Measurements from ENCODE around the gene ADCY10.

The ADCY10 gene

DNA sequence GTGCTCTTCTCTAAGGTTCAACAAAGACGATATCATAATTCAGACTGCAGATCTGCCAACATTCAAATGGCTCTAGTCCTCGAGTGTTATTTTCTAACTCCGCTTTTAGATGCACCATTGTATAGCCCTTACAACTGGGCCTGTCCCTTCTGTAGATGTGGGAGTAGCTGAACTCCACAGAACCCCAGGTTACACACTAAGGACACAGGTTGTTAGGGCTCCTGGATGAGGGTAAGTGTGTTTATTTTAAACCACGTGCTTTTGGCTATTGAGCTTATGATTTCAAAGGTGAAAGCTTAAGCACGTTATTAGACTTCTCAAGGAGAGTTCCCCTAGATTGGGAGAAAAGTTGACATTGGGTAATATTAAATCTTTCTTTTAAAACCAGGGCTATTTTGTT lies 127.4 kb downstream of the ADCY10 start:
- in situ Hi-C loops (cut with MboI; ENCODE audit: low sequenced_read_pairs), result no loop called here

DNA sequence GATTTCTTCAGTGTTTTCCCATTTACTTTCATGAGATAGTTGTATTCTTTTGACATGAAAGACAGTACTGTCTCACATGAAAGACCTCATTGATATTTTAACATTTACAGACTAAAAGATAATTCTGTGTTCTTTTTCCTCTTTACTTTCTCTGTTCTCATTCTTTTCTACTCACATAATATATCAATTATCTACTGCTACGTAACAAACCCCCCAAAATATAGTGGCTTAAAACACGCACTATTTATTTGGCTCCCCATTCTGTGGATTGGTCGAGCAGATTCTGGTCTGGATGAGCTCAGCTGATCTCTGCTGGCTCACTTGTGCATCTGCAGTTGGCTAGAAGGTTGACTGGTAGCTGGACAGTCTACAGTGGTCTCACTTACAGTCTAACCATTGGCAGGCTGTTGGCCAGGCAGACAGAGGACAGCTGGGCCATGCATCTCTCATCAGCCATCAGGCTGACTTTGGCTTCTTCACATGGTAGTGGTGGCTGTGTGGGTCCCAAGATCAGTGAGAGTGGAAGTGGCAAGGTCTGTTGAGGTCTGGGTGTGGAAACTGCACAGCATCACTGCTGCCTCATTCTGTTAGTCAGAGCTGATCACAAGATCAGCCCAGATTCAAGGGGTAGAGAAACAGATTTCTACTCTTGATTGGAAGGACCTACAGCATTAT lies 128.9 kb downstream of the ADCY10 start:
- in situ Hi-C loops (cut with MboI; ENCODE audit: low sequenced_read_pairs), result no loop called here

DNA sequence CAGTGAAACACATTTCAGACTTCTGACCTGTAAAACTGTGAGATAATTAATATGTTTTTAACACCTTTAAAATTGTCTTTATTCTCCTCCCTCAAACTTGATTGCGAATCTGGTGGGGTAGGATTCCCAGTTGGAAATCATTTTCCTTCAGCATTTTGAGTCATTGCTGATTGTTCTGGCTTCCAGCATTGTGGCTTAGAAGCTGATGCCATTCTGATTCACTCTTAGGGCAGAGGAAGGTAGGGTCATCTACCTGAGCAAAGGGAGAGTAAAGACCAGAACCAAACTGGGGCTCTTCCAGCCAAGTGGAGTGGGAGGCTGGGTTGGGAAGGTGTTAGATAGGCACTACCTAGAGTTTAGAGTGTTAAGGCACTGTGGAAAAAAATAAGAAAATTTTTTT lies 131.0 kb downstream of the ADCY10 start:
- in situ Hi-C loops (cut with MboI; ENCODE audit: low sequenced_read_pairs), result no loop called here

DNA sequence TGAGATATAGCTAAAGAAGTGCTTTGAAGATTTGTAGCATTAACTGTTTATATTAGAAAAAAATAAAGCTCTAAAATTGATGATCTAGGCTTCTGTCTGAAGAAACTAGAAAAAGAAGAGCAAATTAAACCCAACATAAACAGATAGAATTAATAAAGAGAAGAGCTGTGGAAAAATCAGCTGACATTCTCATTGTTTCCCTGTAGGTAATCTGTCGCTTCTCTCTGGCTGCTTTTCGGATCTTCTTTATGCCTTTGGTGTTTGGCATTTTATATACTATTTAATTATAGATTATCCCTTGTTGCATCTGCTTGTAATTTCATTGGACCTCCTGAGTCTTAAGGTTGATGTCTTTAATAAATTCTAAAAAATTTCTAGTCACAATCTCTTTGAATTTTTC lies 132.4 kb downstream of the ADCY10 start:
- in situ Hi-C loops (cut with MboI; ENCODE audit: low sequenced_read_pairs), result no loop called here

DNA sequence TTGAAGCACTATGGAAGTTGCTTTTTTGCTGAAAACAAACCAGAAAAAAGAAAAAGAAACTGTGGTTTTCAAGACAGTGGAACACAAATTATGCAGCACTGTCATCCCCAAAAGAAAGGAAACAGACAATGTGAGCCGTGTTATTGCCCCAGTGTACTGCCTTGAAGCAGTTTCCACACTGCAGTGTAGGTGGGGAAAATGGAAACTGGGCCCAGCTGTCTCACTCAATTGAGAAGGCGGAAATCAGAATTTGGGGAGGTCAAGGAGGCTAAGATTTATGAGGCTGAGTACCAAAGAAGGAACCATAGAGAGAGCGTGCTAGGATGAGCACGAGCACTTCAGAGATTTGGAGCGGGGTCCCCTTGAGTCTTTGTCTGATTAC lies 136.7 kb downstream of the ADCY10 start:
- in situ Hi-C loops (cut with MboI; ENCODE audit: low sequenced_read_pairs), result no loop called here

DNA sequence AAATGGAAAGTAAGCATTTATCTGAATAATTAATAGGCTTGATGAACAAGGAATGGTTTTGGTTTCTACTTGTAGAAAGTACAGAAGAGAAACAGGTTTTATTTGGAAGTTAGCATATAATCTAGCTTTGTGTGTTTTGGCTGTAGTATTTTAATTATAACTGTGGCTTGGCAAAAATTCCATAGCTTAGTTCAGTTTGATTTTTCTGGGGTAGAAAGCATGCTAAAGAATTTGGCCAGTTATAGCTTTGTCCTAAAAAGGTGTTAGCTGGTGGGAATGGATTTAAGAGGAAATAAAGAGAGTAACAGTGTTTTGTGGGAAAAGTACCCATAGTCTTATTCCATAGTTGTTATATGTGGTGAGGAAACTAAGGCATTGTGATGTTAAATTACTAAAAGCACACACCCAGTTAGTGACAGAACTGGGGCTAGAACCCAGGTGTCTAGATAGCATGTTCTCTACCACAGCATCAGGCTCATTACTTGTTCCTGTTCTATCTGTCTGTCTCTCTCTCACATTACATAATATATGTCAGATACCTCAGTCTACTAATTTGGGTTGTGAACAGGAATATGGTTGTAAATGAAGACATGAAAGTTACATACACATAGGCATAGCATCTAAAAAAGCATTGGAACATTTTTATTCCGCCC lies 137.2 kb downstream of the ADCY10 start:
- in situ Hi-C loops (cut with MboI; ENCODE audit: low sequenced_read_pairs), result no loop called here

DNA sequence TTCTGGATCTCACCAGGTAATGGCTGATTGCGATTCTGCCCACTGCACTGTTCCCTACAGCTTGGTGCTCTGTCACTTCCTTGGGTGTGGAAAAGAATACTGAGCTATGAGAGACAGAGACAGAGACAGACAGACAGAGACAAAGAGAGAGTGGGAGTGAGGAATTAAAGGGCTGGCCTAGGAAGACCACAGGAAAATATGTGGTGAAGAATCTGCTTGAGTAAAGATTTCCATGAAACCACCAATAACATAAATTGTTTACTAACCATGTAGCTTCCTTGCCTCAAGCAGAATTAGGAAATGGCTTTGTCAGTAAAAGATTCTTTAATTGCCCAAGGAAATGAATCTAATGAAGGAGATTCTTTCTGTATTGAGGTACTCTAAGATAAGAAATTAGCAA lies 137.8 kb downstream of the ADCY10 start:
- in situ Hi-C loops (cut with MboI; ENCODE audit: low sequenced_read_pairs), result no loop called here

DNA sequence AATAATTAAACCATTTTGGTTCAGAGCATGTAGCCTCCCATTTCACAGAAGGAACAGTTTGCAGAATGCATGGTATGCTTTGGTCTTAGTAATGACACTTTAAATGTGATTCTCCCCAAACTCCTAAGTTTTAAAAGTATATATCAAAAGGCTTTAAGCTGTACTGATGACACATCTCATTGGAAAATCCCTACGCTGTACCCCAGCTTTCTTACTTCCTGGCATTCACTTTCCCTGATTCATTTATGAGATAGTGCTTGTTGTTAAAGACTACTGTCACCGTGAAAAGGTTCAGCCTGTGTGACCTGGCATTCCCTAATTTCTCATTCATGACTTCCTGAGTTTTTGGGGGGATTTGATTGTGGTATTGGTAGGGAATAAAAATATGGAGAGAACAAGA lies 138.8 kb downstream of the ADCY10 start:
- in situ Hi-C loops (cut with MboI; ENCODE audit: low sequenced_read_pairs), result no loop called here

DNA sequence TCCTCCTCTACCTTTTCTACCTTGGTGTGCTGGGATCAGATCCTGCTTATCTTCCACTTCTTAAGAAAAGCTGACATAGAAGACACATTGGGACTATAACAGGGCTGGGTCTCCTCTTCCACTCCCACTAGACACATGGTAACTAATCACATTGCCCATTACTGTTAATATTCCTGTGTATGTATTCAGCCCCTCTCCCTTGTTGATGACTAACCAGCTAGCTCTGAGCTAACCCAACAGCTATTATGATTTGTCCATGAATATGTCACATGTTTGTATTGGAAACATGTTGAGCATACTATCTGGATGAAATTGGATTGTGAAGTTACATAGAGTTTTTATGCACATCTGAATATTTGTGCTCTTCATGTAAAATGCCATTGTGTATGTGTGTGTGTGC lies 139.2 kb downstream of the ADCY10 start:
- in situ Hi-C loops (cut with MboI; ENCODE audit: low sequenced_read_pairs), result no loop called here

DNA sequence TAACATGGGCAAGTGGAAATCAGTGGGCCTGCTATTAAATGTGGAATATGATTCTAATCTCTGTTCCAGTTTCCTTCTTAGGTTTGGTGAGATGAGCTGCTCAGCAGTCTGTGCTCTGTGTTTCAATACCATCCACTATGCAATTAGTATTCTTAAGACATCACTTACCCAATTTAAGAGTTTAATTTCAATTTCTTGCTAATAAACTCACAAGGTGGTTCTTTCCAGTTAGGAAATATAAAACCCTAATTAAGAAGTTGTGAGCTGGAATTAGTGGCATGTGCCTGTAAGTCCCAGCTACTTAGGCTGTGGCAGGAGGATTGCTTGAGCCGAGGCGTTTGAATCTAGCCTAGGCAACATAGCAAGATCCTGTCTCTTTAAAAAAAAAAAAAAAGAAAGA lies 140.4 kb downstream of the ADCY10 start:
- in situ Hi-C loops (cut with MboI; ENCODE audit: low sequenced_read_pairs), result no loop called here

DNA sequence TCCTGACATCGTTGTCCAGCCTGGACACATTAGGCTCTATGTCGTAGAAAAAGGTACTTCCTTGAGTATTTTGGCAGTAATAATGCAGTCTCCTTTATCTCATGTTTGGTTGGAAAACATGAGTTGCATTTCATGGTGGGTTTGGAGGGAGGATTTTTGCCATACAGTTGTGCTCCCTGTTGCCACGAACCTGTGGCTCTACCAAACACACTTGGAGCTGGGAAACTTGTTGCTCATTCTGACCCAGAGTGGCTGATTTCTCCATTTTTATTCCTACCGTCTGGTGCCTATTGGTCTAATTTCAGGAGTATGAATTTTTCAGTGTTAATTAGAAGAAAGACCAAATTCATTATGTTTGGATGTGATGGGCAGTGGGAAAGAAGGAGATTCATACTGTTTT lies 141.5 kb downstream of the ADCY10 start:
- in situ Hi-C loops (cut with MboI; ENCODE audit: low sequenced_read_pairs), result no loop called here

DNA sequence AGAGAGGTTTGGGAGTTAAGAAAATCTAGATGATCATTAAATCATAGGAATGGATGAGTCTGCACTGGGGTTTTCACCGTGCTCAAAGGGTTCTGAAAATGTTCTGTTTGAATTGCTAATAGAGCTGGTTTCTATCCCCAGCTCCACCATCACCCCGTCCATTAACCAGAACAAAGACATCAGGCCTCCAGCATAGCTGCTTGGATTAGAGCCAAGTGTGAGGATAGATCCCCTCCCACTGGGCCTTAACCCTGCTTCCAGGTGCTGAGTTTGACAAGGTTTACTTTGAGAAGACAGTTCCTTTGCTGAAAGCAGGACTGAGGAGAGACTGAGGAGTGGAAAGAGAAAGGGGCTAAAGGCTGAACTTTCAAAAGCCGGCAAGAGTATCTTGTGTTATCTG lies 143.8 kb downstream of the ADCY10 start:
- in situ Hi-C loops (cut with MboI; ENCODE audit: low sequenced_read_pairs), result no loop called here

DNA sequence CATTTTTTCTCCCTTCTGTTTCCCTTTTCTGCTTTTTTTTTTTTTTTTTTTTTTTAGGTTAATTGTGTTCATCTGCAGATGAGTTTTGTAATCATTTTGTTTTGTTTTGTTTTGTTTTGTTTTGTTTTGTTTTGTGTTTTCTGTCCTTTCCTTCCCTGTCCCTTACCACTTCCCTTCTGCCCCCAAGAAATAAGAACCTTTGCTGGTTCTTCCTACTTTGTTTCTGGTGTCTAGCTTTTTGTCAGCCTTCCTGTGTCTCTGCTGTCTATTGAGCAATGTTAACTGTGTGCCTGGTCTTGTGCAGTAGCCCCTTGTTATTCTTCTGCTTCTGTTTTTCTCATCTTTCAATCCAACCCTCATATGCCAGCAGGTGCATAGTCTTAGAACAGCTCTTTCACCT lies 146.2 kb downstream of the ADCY10 start:
- in situ Hi-C loops (cut with MboI; ENCODE audit: low sequenced_read_pairs), result no loop called here

DNA sequence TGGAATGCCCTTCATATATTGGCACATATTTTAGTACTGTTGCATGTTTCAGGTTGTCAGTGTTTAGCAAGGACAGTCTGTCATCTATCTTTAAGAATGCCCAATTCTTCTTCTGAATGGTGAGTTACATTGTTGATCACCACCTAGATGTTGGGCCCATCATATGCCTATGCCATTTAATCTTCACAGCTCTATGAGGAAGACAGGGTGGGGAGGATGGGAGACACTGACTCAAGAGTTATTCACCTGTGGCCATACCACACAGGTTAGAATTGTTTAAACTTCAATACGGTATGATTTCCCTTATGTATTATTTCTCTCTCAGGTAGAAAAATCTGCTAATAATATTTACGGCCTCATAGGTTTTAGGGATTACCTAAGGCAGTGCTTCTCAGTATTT lies 147.4 kb downstream of the ADCY10 start:
- in situ Hi-C loops (cut with MboI; ENCODE audit: low sequenced_read_pairs), result no loop called here

DNA sequence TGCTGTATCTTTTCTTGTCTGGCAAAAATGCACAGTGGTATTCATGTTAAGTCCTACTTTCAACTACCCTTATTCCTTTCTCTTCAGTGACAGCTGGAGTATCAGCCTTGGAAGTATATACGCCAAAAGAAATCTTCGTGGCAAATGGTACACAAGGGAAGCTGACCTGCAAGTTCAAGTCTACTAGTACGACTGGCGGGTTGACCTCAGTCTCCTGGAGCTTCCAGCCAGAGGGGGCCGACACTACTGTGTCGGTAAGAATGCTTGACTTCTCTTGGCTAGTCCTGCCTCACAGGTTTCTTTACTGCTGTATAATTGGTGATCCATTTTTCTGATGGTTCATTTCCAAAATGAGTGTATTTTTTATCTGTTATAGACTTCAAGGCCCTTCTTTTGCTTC lies 148.4 kb downstream of the ADCY10 start:
- in situ Hi-C loops (cut with MboI; ENCODE audit: low sequenced_read_pairs), result no loop called here

DNA sequence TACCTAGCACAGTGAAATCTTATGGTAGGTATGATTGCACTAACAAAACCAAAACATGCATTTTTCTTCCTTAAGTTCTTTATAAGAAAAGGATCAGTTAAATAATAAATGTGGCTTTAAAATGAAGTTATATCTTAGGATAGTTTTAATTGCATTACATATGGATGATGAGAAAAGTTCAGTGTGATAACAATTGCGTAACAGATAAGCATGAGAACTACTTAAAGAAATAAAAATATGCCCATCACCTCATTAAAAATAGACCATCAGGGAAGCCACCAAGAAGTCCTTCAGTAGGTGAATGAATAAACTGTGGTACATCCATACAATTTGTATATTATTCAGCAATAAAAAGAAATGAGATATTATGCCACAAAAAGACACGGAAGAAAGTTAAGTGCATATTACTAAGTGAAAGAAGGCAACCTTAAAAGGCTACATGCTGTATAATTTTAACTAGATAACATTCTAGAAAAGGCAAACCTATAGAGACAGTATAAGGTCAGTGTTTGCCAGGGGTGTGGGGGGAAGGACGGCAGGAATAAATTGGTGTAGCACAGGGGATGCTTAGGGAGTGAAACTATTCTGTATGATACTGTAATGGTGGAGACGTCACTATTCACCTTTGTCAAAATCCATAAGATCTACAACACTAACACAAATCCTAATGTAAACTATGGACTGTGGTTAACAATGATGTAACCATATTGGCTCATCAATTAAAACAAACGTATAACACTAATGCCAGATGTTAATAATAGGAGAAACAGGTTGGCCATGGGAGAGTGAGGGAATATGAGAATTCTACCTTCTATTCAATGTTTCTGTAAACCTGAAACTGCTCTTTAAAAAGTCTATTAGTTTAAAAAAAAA lies 149.2 kb downstream of the ADCY10 start:
- in situ Hi-C loops (cut with MboI; ENCODE audit: low sequenced_read_pairs), result no loop called here

DNA sequence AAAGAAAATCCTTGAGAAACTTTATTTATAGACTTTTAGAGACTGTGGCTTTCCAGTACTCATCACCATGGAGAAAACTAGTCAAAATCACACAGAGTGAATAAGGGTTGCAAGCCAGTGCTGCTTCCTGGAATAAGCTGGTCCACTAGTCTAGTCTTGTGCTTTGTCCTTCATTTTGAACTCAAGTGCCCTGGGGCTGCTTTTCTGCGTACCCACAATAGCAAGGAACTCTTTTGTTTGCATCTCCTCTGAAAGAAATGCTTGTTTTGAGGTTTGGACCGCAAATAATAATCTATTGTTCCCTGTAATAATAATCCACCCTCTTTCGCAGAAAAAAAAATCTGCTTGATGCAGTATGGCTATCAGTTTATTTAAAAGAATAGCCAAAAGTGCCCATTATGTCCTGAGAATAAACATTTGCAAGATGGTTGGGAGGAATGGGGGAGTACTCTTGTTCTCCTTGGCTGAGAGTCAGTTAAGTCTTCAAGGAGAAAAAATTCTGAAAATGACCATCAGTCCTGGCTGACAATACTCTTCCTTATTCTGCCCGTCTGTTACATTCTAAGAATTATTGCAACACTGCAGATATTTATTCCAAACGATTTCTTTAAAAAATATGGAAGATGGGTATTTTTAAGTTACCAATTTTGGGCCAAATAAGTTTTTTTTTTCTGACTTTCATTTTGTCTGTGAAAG lies 150.3 kb downstream of the ADCY10 start:
- in situ Hi-C loops (cut with MboI; ENCODE audit: low sequenced_read_pairs), result no loop called here

DNA sequence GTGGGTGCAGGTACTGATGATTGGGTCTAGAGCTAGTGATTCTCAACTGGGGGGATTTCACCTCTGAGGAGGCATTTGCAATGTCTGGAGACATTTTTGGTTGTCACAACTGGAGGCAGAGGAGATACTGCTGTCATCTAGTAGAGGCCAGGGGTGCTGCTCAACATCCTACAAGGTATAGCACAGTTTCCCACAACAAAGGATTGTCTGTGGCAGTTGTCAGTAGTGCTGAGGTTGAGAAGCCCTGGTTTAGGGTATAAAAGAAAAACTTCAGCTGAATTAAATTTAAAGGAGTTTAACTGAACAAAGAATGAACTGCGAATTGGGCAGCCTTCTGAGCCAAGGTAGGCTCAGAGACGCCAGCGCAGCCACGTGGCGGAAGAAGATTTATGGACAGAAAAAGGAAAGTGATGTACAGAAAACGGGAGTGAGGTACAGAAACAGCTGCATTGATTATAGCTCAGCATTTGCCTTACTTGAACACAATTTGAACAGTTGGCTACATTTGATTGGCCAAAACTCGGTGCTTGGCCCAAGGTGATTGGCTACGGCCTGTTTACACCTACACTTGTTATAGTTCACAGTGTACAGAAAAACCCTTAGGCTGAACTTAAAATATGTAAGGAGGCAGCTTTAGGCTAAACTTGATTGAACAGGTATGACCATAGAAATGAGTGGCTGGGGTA lies 151.7 kb downstream of the ADCY10 start:
- in situ Hi-C loops (cut with MboI; ENCODE audit: low sequenced_read_pairs), result no loop called here

DNA sequence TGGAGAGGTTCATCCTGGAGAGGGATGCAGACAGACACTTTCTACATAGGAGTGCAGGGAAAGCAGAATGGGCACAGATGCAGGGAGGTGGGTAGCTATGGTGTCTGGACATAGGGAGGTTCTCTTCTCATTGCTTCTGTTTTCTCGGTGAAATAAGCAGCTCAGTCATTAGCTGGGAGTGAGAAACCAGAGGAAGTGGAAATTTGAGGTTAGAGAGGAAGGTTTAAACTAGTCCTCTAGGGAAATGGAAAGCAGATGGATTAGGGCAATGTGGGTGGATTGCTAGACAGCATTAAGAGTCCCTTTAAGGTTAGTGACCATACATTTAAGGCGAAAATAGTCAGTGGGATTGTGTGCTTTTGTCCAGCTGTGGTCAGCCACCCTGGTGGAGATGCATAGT lies 152.5 kb downstream of the ADCY10 start:
- in situ Hi-C loops (cut with MboI; ENCODE audit: low sequenced_read_pairs), result no loop called here
